IPS-20b (cell line): Measurements from ENCODE around the gene PCBD1.

ENCODE experiments used
- H3K27ac ChIP-seq: one replicate; pipeline ENCODE4 v1.5.1; 2013; ENCODE audit warnings: low read length
- H3K27me3 ChIP-seq: 2 replicates; pipeline ENCODE4 v1.6.1; 2013; ENCODE audit warnings: mild to moderate bottlenecking, low read length, inconsistent platforms; ENCODE audit not compliant: insufficient read depth
- H3K36me3 ChIP-seq: 2 replicates; pipeline ENCODE4 v1.6.1; 2013; ENCODE audit warnings: low read depth, mild to moderate bottlenecking, inconsistent platforms, low read length, moderate library complexity; ENCODE audit not compliant: insufficient read depth
- H3K4me1 ChIP-seq: 2 replicates; pipeline ENCODE4 v1.6.1; 2013; ENCODE audit warnings: mild to moderate bottlenecking, control low read depth, inconsistent platforms, low read length, moderate library complexity; ENCODE audit not compliant: insufficient read depth
- H3K4me3 ChIP-seq: 2 replicates; pipeline ENCODE4 v1.5.1; 2013; ENCODE audit warnings: mild to moderate bottlenecking, low read length, inconsistent platforms
- H3K9ac ChIP-seq: 2 replicates; pipeline ENCODE4 v1.6.1; 2013; ENCODE audit warnings: low read depth, mild to moderate bottlenecking, inconsistent platforms, low read length, moderate library complexity
- H3K9me3 ChIP-seq: 2 replicates; pipeline ENCODE4 v1.6.1; 2013; ENCODE audit warnings: mild to moderate bottlenecking, low read depth, low read length, inconsistent platforms; ENCODE audit not compliant: insufficient read depth

The PCBD1 gene

GRCh38 chr10:70894416-70894815, 6.1 kb upstream of the PCBD1 start:
- Histone ChIP-seq H3K27me3 (no peaks in the 10 kb centered on the region), H3K27ac (no peak overlapping the region), H3K4me1 (peaks cover 29% of the 10 kb centered on the region), H3K9ac (no peak overlapping the region), H3K9me3 (no peaks in the 10 kb centered on the region), H3K36me3 (no peaks in the 10 kb centered on the region), H3K4me3 (no peak overlapping the region)

GRCh38 chr10:70893227-70894006, 5.1 kb upstream of the PCBD1 start:
- Histone ChIP-seq H3K27ac (no peak overlapping the region), H3K27me3 (no peaks in the 10 kb centered on the region), H3K4me1 (peaks cover 34% of the 10 kb centered on the region), H3K9ac (no peak overlapping the region), H3K4me3 (no peak overlapping the region), H3K36me3 (no peaks in the 10 kb centered on the region), H3K9me3 (no peaks in the 10 kb centered on the region)

GRCh38 chr10:70892631-70893030, 4.3 kb upstream of the PCBD1 start:
- H3K27ac ChIP-seq = no peak overlapping the region
- H3K4me3 ChIP-seq = no peak overlapping the region
- no peaks in the 10 kb centered on the region for H3K36me3 ChIP-seq
- no peak overlapping the region for H3K9ac ChIP-seq
- no peaks in the 10 kb centered on the region for H3K27me3 ChIP-seq
- H3K9me3 ChIP-seq = no peaks in the 10 kb centered on the region
- peaks cover 34% of the 10 kb centered on the region for H3K4me1 ChIP-seq

- Histone ChIP-seq H3K27ac (no peak overlapping the region), H3K27me3 (no peaks in the 10 kb centered on the region), H3K4me3 (no peak overlapping the region), H3K9ac (no peak overlapping the region), H3K4me1 (peaks cover 40% of the 10 kb centered on the region), H3K9me3 (no peaks in the 10 kb centered on the region), H3K36me3 (no peaks in the 10 kb centered on the region)
Measured at GRCh38 chr10:70891627-70892026, 3.3 kb upstream of the PCBD1 start.

GRCh38 chr10:70890917-70891431, 2.6 kb upstream of the PCBD1 start:
- Histone ChIP-seq H3K27ac (no peak overlapping the region), H3K36me3 (no peaks in the 10 kb centered on the region), H3K9ac (no peak overlapping the region), H3K4me3 (no peak overlapping the region), H3K9me3 (no peaks in the 10 kb centered on the region), H3K27me3 (no peaks in the 10 kb centered on the region), H3K4me1 (peaks cover 40% of the 10 kb centered on the region)

GRCh38 chr10:70889291-70889690, 926 bp upstream of the PCBD1 start:
- H3K4me3 ChIP-seq = no peak overlapping the region; the same call in 1 of the 2 replicates
- H3K27me3 ChIP-seq = no peaks in the 10 kb centered on the region
- H3K9me3 ChIP-seq = no peaks in the 10 kb centered on the region
- peaks cover 40% of the 10 kb centered on the region for H3K4me1 ChIP-seq
- H3K27ac ChIP-seq = no peak overlapping the region
- peaks cover 13% of the 10 kb centered on the region; the same call in 1 of the 2 replicates for H3K36me3 ChIP-seq
- no peak overlapping the region for H3K9ac ChIP-seq

- H3K9me3 ChIP-seq = no peaks in the 10 kb centered on the region
- peak overlapping the region; percentile 82 for H3K4me3 ChIP-seq
- H3K27ac ChIP-seq = no peak overlapping the region
- H3K4me1 ChIP-seq = peaks cover 28% of the 10 kb centered on the region
- H3K36me3 ChIP-seq = peaks cover 29% of the 10 kb centered on the region
- H3K9ac ChIP-seq = peak overlapping the region; percentile 62; the same call in 1 of the 2 replicates
- H3K27me3 ChIP-seq = no peaks in the 10 kb centered on the region
Measured at GRCh38 chr10:70886921-70887665, 1.3 kb downstream of the PCBD1 start.

GRCh38 chr10:70885931-70886903, 2.1 kb downstream of the PCBD1 start:
- Histone ChIP-seq H3K4me3 (no peak overlapping the region), H3K4me1 (peaks cover 21% of the 10 kb centered on the region), H3K9ac (no peak overlapping the region), H3K27me3 (no peaks in the 10 kb centered on the region), H3K27ac (no peak overlapping the region), H3K9me3 (no peaks in the 10 kb centered on the region), H3K36me3 (peaks cover 37% of the 10 kb centered on the region)

- Histone ChIP-seq H3K9ac (no peak overlapping the region), H3K27ac (no peak overlapping the region), H3K9me3 (no peaks in the 10 kb centered on the region), H3K4me1 (peaks cover 13% of the 10 kb centered on the region), H3K36me3 (peaks cover 42% of the 10 kb centered on the region), H3K4me3 (no peak overlapping the region), H3K27me3 (no peaks in the 10 kb centered on the region)
Measured at GRCh38 chr10:70885481-70885880, 2.9 kb downstream of the PCBD1 start.

GRCh38 chr10:70884741-70885140, 3.6 kb downstream of the PCBD1 start:
- Histone ChIP-seq H3K27me3 (no peaks in the 10 kb centered on the region), H3K36me3 (peaks cover 44% of the 10 kb centered on the region), H3K4me3 (no peak overlapping the region), H3K4me1 (peaks cover 11% of the 10 kb centered on the region; the same call in 1 of the 2 replicates), H3K27ac (no peak overlapping the region), H3K9ac (no peak overlapping the region), H3K9me3 (no peaks in the 10 kb centered on the region)

- H3K9ac ChIP-seq = no peak overlapping the region
- H3K27ac ChIP-seq = no peak overlapping the region
- no peak overlapping the region for H3K4me3 ChIP-seq
- no peaks in the 10 kb centered on the region for H3K9me3 ChIP-seq
- no peaks in the 10 kb centered on the region for H3K27me3 ChIP-seq
- peaks cover 82% of the 10 kb centered on the region for H3K36me3 ChIP-seq
- peaks cover 9% of the 10 kb centered on the region; the same call in 1 of the 2 replicates for H3K4me1 ChIP-seq
Measured at GRCh38 chr10:70880077-70880534, 8.3 kb downstream of the PCBD1 start.
